CD4-positive, alpha-beta T cell treated with Interferon alpha-2 for 1 hour (primary cell): ENCODE measurements around the gene CLIP4.
"Not testable (repeated sequence)": the region's sequence is repeated elsewhere in the genome, so short reads cannot be mapped to it uniquely, and the experiment has no call there.

Source experiments
- DNase-seq, 2 donors: peaks; one replicate each; pipeline ENCODE4 v3.0.0-alpha.2; 2020 to 2022

Gene CLIP4, protein sequence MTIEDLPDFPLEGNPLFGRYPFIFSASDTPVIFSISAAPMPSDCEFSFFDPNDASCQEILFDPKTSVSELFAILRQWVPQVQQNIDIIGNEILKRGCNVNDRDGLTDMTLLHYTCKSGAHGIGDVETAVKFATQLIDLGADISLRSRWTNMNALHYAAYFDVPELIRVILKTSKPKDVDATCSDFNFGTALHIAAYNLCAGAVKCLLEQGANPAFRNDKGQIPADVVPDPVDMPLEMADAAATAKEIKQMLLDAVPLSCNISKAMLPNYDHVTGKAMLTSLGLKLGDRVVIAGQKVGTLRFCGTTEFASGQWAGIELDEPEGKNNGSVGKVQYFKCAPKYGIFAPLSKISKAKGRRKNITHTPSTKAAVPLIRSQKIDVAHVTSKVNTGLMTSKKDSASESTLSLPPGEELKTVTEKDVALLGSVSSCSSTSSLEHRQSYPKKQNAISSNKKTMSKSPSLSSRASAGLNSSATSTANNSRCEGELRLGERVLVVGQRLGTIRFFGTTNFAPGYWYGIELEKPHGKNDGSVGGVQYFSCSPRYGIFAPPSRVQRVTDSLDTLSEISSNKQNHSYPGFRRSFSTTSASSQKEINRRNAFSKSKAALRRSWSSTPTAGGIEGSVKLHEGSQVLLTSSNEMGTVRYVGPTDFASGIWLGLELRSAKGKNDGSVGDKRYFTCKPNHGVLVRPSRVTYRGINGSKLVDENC

DNA sequence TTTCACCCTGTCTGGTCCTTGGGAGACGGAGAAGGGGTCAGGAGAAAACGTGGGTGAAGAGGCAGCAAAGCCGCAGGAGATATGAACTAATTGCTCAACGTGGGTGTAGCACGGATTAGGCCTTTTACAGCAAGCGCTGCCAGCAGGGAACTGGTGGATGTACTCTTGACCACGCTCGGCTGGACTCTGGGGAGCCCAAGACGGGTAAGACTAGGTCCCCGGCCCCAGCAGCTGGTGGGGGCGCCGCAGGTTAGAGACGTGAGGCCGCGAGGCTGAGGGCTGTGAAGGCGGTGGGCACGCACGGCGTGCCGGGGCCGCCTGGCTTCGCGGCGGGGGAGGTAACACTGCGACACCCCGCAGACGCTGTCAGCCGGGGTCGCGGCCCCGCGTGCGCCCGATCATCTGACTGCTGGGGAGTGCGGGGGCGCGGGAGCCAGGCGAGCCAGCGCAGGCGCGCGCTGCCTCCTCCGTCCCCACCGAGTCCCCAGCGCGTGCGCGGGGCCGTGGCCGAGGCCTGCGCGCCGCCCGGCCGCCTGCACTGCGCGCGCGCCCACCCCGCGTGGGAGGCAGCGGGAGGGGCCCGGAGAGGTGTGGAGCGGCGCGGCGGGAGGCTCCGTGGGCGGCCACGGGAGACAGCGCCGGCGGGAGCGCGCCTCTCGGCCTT is at the start of gene CLIP4:
Gene CLIP4 (plus strand): TSS at position 470 of the 664 bp plus-strand sequence. CDS start 5,974 bp downstream, outside the sequence.
- peak; percentile 66 to 82 for DNase-seq

DNA sequence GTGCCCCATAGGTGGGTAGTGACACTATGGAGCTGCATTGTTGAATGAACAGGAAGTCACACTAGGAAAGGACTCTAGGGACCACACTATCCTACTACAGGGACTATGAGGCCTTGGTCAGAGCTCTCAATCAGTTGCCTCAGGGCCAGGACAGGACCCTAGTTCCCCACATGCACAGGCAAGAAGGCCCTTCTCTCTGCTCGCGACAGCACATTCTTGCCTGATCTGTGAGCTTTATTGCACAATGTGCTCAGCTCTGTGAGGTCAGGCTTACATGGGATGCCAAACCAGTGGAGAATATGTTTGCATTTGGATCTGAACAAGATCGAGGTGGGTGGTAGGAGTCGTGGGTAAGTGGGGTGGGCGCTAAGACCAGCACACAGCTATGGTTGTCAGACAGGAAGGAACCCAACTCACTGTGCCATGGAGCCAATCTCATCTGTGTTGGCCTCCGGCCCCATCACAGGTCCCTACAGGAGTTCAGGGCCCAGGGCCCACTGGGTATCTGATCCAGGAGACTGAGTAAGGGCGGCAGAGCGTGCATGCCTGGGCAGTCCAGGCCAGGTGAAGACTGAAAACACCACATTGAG is 48.8 kb upstream of the CLIP4 start:
- no peak for DNase-seq

DNA sequence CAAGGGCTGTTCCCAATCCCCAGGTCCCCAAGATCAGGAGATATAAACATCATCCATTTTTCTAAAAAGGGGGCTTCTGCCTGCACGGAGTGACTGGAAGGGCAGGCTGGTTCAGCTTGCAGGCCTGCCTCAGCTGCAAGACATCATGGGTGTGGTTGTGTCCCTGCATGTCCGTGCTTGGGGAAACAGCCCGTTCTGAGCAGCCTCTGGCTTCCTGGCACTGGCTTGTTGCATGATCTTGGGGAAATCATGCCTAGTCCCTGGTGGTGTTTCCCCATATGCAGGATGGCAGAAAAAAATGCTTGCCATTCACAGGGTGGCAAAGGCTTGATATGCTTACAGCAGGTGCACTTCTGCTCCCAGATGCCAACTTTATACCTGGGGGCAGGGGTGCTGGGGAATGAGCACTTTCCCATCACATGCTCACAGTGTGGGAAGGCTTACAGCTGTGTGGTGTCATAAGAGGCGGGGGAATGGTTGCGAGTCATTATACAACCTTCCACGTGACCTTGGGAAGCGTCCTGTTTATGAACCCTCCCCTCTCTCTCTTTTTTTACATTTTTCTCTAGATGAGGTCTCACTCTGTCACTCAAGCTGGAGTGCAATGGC is 48.1 kb upstream of the CLIP4 start:
- DNase-seq, result peak in 1 of 2 donors; percentile 15

DNA sequence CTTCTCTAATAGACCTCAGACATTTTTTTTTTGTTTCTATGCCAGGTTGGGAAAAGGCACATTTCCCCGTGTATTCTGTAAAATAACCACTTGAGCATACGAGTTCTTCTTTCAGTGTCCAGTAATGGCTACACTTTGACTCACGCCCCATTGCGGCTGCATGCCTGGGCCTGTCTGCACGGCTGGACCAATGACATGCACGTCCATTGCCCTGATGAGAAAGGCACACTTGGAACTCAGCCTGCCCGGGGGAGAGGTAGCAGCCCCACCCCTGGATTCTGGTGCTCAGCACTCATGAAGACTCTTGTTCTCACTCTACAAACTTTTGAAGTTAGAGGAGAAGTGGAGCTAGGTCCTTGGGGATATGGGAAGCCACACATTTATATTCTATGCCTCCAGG is 46.7 kb upstream of the CLIP4 start:
- DNase-seq, result no peak

DNA sequence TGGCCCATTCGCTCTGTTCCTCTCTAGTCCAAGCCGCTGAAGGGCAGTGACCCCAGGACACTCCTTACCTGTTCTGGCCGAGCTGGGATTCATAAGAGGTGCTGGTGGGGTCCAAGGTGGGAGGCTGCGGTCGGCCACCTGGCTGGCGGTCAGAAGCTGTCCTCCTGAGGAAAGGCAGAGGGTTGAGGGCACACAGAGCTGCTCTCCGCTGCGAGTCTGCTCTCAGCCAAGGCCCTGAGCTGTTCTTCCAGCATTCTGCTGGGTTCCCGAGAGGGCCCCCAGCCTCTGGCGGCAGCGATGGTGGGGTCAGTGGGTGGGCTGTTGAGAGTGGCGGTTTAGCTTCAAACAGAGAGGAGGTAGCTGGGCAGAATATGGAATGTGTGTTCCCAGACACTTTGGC is 44.7 kb upstream of the CLIP4 start:
- DNase-seq, result no peak

DNA sequence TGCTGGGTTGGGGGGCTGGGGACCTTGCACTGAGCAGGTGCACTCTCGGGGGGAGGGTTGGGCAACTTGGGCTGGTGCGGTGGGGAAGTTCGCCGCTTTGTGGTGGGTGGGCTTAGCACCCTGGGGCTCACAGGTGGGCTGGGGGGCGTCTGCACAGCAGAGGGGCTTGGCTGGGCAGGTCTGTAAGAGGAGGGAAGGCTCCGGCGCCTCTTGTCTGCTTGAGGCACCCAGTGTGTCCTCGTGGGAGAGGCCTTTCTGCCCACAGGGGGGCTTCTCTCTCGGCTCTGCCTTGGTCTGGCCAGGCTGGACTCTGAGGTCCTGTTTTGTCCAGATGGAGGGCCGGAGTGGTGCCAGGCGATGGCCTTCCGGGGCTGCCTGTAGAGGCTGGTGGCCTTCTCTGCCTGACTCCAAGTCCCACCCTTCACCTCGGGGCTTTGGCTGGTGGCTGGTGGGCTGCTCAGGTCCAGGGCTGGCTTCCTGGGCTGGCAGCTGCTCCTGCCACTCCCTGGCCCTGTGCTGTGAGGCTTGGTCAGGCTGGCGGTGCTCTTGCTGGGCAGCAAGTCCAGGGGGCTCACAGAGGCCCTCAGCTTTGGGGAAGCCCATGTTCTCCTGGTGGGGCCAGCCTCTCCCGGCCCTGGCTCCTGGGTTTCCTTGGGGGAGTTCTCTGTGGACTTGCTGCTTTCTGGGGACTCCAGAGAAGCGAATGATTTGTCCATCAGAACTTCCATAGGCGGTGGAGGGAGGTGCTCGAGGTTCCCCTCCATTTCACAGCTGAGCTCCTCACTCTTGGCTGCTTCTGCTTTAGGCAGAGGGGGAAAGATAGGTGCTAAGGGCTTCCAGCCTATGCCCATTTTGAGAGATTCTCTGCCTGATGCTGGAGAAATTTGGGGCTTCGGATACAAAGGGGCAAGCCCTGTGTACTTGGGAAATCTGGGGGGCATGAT is 43.9 kb upstream of the CLIP4 start:
- DNase-seq, result no peak

DNA sequence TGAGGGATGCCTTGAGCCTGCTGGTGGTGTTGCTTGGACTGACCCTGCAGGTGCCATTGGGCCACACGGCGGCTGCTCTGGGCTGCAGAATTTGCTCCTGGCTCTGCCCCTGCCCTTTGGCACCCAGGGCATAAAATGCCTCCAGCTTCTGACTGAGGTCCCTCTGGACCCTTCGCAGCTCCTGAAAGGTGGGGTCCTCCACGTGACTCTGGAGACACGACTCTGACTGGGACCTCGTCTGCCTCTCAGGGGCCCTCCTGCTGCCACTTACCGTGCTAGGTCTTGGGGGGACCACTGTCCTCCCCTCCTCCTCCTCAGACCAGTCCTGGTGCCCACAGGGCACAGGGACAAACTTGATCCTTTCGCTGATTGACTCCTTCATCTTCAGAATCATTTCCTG is 43.0 kb upstream of the CLIP4 start:
- DNase-seq, result no peak

DNA sequence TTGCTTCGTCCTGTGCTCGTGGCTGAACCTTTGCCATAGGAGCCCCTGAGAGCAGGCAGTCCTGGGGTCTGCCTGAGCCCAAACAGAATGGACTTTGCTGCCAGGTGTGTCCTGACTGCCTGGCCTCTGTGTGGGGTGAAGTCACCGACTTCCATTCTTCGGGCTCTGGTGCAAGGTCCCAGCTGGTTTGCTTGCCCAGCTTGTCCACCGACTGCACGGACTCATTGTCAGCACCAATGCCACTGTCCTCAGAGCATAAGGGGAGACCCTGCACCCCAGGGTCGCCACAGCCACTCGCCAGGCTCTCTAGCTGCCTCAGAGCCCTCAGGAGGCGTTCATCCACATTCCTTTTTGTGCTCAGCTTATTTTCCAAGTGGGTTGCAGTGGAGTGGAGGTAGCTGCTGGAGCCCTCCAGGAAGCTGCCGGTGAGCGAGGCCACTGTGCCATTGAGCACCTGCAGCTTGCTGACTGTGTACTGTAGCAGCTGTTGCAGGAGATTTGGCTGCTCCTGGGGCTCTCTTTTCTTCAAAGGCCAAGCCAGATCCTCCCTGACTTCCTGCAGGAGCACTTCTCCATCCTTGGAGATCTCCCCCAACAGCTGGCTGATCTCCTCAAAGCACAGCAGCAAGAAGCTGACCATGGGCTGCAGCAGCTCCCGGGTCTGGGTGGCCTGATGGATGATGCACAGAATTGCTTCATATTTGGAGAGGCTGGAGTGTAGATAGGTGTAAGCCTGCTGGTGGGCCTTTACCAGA is 42.1 kb upstream of the CLIP4 start:
- DNase-seq, result no peak

DNA sequence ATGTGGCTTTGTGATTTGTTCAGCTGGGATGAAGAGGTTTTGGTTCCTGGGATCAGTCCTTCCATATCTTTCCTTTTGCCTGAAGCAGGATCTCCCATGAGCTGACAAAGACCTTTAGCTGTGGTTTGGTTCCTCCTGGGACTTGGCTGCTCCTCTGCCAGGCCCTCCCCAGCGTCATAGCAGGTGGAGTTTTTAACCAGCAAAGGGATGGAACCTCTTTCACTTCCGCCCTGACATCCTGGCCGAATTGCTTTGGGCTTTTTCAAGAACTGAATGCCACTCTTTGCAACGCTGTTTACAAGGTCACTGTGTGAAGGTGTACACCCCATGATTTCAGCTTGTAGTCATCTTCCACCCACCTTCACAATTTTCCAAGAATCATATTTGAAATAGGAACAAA is 41.3 kb upstream of the CLIP4 start:
- no peak for DNase-seq

DNA sequence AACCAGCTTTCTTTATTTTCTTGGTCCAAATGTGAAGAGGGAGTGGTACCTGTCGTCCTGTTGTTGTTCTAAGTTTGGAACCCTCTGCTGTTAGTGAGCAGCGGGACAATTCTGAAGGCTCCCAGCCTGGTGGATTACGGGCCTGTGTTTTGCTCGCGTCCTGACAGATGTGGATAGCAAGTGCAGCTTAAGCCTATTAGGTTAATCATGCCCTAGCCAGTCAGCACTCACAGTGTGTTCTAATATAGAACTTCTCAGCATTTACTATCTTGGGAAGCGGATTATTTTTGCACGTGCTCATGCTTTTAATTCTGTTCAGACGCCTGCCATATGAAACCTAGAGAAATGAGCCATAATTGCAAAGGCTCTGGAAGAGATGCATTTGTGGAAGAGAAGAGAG is 40.8 kb upstream of the CLIP4 start, which contains the start of gene PCARE:
Gene PCARE (minus strand): TSS at position 113 of the 400 bp plus-strand sequence. CDS start 262 bp downstream, outside the sequence.
- DNase-seq, result no peak

DNA sequence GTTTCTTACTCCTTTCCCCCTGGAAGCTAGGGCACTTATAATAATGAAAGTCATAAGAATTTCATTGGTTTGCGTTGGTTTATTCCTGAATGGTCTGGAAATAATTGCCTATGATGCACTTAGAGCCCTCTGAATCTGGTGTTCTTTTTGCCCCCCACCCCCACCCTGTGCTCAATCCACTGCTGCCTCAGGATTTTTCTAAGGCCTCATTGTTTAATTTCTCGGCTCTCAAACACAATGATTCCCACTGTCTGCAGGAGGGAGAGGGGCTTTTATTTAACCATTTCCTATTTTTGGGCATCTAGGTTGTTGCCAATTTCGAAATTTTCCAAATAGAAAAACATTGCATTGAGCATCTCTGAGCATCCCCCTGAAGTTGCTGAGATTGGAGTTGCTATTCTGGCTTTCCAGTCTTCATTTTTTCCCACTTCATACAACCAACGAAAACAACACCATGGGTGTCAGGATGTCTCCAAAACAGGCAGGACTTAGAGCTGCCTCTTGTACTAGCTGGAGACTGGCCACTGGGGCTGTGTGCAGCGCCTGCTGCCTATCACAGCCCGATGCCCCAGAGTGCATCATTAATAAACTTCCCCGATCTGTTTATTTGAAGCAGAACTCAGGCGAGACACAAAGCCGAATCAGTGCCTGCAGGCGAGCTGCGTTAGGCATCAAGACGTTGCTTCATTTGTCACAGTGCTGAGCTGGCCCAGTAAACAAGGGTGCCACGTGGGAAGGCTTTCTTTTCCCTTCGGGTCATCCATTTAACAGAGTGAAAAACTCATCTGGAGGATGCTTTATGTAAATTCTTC is 39.1 kb upstream of the CLIP4 start:
- no peak for DNase-seq

DNA sequence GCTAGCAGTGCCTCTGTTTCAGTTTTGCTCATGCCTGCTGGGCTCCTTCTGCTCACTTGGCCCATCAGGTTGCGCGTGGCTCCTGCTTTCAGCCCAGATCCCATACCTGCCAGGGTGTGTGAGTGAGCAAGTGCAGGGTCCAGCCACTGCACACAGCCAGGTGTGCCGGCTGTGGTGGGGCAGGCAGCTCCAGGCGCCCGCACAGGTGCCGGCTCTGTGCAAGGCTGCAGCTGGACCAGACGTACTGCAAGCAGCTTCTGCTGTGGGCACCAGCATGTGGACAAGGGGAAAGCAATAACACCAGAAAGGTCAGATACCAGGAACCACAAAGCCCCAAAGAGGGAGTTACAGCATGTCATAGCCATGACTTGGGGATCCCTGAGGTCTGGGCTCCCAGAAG is 35.3 kb upstream of the CLIP4 start:
- no peak for DNase-seq

DNA sequence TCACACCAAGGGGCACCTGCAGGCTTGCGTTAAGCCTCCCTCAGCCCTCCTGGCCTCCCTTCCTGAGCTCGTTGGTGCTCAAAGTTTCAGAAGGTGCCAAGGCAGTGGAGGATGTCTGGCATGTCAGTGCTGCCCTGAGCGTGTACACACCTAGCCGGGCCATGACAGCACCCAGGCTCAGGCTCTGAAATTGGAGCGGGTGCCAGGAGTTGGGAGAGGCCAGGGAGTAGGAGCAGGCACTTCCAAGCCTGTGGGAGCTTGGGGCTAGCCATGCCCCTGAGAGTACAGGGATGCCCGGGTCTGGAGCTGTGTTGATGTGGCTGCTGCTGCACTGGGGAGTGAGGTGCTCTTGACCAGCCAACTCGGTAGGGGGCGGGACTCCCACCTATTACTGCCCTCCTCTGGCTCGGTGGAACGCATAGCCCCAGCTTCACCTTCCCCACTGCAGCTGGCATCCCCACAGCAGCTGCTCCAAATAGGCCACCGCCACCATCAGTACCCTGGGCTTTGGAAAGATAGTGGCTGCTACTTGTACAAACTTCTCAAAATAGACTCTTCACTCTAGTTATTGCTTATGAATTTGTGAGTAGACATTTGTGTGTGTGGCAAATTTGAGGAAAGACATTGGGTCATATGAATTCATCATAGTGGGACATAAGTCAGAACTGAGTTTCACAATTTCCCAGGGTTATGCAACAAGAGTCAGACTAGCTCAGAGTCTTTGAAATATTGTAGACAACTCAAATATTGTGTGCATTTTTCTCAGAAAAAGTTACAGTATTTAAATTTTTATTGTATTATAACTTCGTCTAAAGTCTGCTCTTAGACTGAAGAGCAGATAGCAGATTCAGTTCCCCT is 34.1 kb upstream of the CLIP4 start:
- DNase-seq, result no peak

DNA sequence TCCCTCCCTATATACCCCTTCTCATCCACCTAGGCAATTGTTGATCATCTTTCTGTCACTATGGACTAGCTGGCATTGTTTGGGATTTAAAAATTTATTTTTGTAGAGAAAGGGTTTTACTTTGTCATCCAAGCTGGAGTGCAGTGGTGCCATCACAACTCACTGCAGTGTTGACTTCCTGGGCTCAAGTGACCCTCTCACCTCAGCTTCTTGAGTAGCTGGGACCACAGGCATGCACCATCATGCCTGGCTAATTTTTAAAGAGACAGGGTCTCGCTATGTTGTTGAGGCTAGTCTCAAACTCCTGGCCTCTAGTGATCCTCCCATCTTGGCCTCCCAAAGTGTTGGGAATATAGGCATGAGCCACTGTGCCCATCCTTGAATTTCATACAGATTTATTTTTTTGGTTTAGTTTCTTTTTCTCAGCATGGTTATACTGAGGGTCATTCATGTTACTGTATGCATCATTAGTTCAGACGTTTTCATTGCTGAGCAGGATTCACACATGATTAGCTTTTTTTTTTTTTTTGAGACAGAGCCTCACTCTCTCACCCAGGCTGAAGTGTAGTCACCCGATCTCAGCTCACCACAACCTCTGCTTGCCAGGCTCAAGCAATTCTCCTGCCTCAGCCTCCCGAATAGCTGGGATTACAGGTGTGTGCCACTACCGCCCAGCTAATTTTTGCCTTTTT is 32.3 kb upstream of the CLIP4 start:
- DNase-seq, result no peak

DNA sequence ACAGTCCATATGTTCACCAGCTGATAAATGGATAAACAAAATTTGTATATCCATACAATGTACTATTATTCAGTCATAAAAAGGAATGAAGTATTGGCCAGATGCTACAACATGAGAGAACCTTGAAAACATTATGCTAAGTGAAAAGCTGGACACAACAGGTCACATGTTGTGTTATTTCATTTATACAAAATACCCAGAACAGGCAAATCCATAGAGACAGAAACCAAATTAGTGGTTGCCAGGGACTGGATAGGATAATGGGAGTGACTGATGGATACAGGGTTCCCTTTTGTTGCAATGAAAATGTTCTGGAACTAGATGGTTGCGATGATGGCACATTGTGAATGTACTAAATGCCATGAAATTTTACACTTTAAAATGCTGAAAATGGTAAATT is 30.7 kb upstream of the CLIP4 start:
- DNase-seq, result no peak

DNA sequence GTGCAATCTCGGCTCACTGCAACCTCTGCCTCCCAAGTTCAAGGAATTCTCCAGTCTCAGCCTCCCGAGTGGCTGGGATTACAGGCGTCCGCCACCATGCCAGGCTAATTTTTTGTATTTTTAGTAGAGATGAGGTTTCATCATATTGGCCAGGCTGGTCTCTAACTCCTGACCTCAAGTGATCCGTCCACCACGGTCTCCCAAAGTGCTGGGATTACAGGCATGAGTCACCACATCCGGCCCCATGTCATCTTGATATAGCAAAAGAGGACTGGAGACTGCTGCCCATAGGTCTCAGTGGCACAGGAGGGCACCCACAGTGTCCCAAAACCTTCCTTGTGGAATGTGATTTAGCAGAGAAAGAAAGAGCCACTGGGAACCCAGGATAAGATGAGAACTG is 24.9 kb upstream of the CLIP4 start:
- not testable (repeated sequence) for DNase-seq

DNA sequence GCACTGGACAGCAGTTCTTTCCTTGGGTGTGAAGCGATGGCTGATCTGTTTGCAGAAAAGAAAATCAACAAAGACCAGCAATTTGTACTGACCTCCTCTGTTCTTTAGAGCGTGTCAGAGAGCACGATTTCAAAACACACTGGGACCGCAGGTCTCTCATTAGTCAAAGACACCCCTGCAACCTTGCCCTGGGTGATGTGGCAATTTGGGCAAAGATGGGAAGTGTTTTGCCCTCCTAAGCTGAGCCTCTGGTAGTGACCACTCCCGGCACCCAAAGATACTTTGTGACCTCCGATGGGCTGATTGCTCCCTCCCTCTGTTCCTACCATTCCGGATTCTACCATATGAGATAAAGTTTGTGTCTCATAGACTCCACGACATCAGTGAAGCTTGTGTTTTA is 18.2 kb upstream of the CLIP4 start:
- DNase-seq, result no peak

DNA sequence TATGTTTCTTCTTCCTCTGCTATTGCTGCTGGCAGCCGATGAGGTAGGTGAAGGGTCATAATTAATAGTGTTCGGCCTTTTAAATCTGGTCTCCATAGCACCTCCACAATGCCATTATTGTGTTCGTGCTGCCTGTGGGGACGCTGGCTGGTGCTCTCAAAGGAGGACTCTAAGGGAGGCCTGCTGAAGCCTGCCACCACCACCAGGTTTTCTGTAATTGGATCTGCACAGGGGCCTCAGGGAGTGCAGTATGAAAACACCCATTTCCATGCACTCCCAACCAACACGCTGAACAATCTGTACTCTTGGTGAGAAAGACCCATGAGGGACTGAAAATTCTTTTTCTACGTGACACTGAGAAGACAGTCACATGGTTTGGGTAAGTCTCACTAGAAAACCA is 17.6 kb upstream of the CLIP4 start:
- no peak for DNase-seq
